Stimulated activated CD4-positive, alpha-beta T cell treated with anti-CD3 and anti-CD28 coated beads, Interleukin-1b, Interleukin-23, amount 100 ng/mL, for 48 hours (primary cell): ENCODE data around the gene CCDC71L.
"Not testable (repeated sequence)": the region's sequence is repeated elsewhere in the genome, so short reads cannot be mapped to it uniquely, and the experiment has no call there.

Experiments
- DNase-seq: peaks from one replicate; pipeline ENCODE4 v3.0.0-alpha.2; 2020

The CCDC71L gene

GRCh38 chr7:106660862-106661720 is at the start of gene CCDC71L:
Gene CCDC71L, minus strand, starts transcription at chr7:106661158. Its CDS starts 262 bp downstream, at chr7:106660896.
- DNase-seq, result peak; percentile 94

GRCh38 chr7:106709604-106710003 is 48.6 kb upstream of the CCDC71L start:
- not testable (repeated sequence) for DNase-seq

GRCh38 chr7:106704000-106704840 is 43.3 kb upstream of the CCDC71L start:
- DNase-seq, result peak; percentile 11

GRCh38 chr7:106693677-106694353 is 32.9 kb upstream of the CCDC71L start:
- no peak for DNase-seq

GRCh38 chr7:106692450-106693051 is 31.6 kb upstream of the CCDC71L start:
- DNase-seq, result no peak

GRCh38 chr7:106688161-106688560 is 27.2 kb upstream of the CCDC71L start:
- DNase-seq, result not testable (repeated sequence)

GRCh38 chr7:106683941-106684340 is 23.0 kb upstream of the CCDC71L start:
- no peak for DNase-seq

- no peak for DNase-seq
These were observed 21.0 kb upstream of the CCDC71L start for GRCh38 chr7:106681815-106682495.

GRCh38 chr7:106679153-106679931 is 18.4 kb upstream of the CCDC71L start:
- DNase-seq, result peak; percentile 29

- DNase-seq, result no peak
These were observed 17.8 kb upstream of the CCDC71L start for GRCh38 chr7:106678795-106679152.

GRCh38 chr7:106676506-106676905 is 15.5 kb upstream of the CCDC71L start:
- DNase-seq, result not testable (repeated sequence)

- not testable (repeated sequence) for DNase-seq
These were observed 12.7 kb upstream of the CCDC71L start for GRCh38 chr7:106673688-106674087.

GRCh38 chr7:106671930-106672329 is 11.0 kb upstream of the CCDC71L start:
- DNase-seq, result not testable (repeated sequence)

GRCh38 chr7:106671160-106671559 is 10.2 kb upstream of the CCDC71L start:
- no peak for DNase-seq

GRCh38 chr7:106668861-106669524 is 8.0 kb upstream of the CCDC71L start:
- peak; percentile 22 for DNase-seq

- DNase-seq, result no peak
These were observed 5.4 kb upstream of the CCDC71L start for GRCh38 chr7:106666353-106666752.

- no peak for DNase-seq
These were observed 3.4 kb upstream of the CCDC71L start for GRCh38 chr7:106664343-106664742.

GRCh38 chr7:106659963-106660861 is 746 bp downstream of the CCDC71L start:
- DNase-seq, result peak; percentile 88

GRCh38 chr7:106659166-106659962 is 1.6 kb downstream of the CCDC71L start:
- no peak for DNase-seq
